H1 (cell line): ENCODE results near the gene OR10C1. TPM values are rescaled to one million over a fixed set of nuclear protein-coding genes. Genes with fewer than 3 reads are reported as not detected.

Source experiments
- polyA plus RNA-seq, 7 experiments: library from polyadenylated mRNA; depleted of rRNA in 3 of 7; stranded (reverse) in 5 of 7; unstranded in 2 of 7; fragments of >200 nt in 5 of 7; fragments of 200-250 nt in 2 of 7; gene quantifications; 1 replicate in 5 of 7; 2 replicates in 1 of 7; 4 replicates in 1 of 7; pipeline versions ENCODE4 v1.2.1 to v1.2.3, GENCODE V29; 2011 to 2013; ENCODE audit warnings: missing spikeins in 2 of 7, mixed read lengths in 2 of 7
- total RNA-seq: library from RNA; stranded (reverse); fragmentation: NEBNext Ultra II Directional; extraction: Animal tissue kit (Norgen Biotek cat#: 25700); gene quantifications from 2 replicates; pipeline ENCODE4 v1.2.1, GENCODE V29; 2021

OR10C1 gene
- total and polyA plus RNA-seq, 2 of the 8 experiments (the other 6 are each of a cell fraction or from before 2014, with no cell fraction given) = not detected

Other genes starting within 250 kb of the OR10C1 start
- gene OR14J1, start 137.6 kb upstream of the OR10C1 start, total RNA-seq = not detected in 2 replicates
- not detected in 2 replicates for gene OR14J1, start 137.6 kb upstream of the OR10C1 start, polyA plus RNA-seq (2011; rRNA removed)
- gene OR5V1, start 70.4 kb upstream of the OR10C1 start, total RNA-seq = not detected in 2 replicates
- not detected in 2 replicates for gene OR5V1, start 70.4 kb upstream of the OR10C1 start, polyA plus RNA-seq (2011; rRNA removed)
- gene OR12D3, start 64.0 kb upstream of the OR10C1 start, total RNA-seq = not detected in 2 replicates
- gene OR12D3, start 64.0 kb upstream of the OR10C1 start, polyA plus RNA-seq (2011; rRNA removed) = not detected in 2 replicates
- gene OR12D2, start 43.7 kb upstream of the OR10C1 start, total RNA-seq = not detected in 2 replicates
- gene OR12D2, start 43.7 kb upstream of the OR10C1 start, polyA plus RNA-seq (2011; rRNA removed) = not detected in 2 replicates
- gene OR12D1, start 24.4 kb upstream of the OR10C1 start, total RNA-seq = not detected in 2 replicates
- not detected in 2 replicates for gene OR12D1, start 24.4 kb upstream of the OR10C1 start, polyA plus RNA-seq (2011; rRNA removed)
- gene OR11A1, start 17.8 kb downstream of the OR10C1 start, total RNA-seq = not detected in 2 replicates
- not detected in 2 replicates for gene OR11A1, start 17.8 kb downstream of the OR10C1 start, polyA plus RNA-seq (2011; rRNA removed)
- gene OR2H1, start 17.8 kb downstream of the OR10C1 start, total RNA-seq = not detected in 2 replicates
- gene OR2H1, start 17.8 kb downstream of the OR10C1 start, polyA plus RNA-seq (2011; rRNA removed) = not detected in 2 replicates
- not detected in 2 replicates for gene MAS1L, start 48.6 kb downstream of the OR10C1 start, total RNA-seq
- not detected in 2 replicates for gene MAS1L, start 48.6 kb downstream of the OR10C1 start, polyA plus RNA-seq (2011; rRNA removed)
- gene UBD, start 120.4 kb downstream of the OR10C1 start, total RNA-seq = not detected in 2 replicates
- gene UBD, start 120.4 kb downstream of the OR10C1 start, polyA plus RNA-seq (2011; rRNA removed) = 0.23 TPM in 1 of 2 replicates, not detected in the other
- gene OR2H2, start 145.8 kb downstream of the OR10C1 start, total RNA-seq = not detected in 2 replicates
- gene OR2H2, start 145.8 kb downstream of the OR10C1 start, polyA plus RNA-seq (2011; rRNA removed) = not detected in 2 replicates
- gene GABBR1, start 193.9 kb downstream of the OR10C1 start, total RNA-seq = 67.8 and 75.9 TPM in 2 replicates
- gene GABBR1, start 193.9 kb downstream of the OR10C1 start, polyA plus RNA-seq (2011; rRNA removed) = 78.3 and 86.7 TPM in 2 replicates
- 0.31 and 0.86 TPM in 2 replicates for gene MOG, start 217.8 kb downstream of the OR10C1 start, total RNA-seq
- 0.17 and 0.19 TPM in 2 replicates for gene MOG, start 217.8 kb downstream of the OR10C1 start, polyA plus RNA-seq (2011; rRNA removed)
- 1.2 TPM in 2 replicates for gene ZFP57, start 241.8 kb downstream of the OR10C1 start, total RNA-seq
- gene ZFP57, start 241.8 kb downstream of the OR10C1 start, polyA plus RNA-seq (2011; rRNA removed) = 0.85 and 1.0 TPM in 2 replicates